HuH-7 (cell line): ENCODE data around the gene FBXO4.
"Not testable (repeated sequence)": the region's sequence is repeated elsewhere in the genome, so short reads cannot be mapped to it uniquely, and the experiment has no call there.

Experiments used
- DNase-seq: peaks from one replicate; pipeline ENCODE4 v3.0.0; 2011; ENCODE audit warnings: low spot score

Gene FBXO4

DNA sequence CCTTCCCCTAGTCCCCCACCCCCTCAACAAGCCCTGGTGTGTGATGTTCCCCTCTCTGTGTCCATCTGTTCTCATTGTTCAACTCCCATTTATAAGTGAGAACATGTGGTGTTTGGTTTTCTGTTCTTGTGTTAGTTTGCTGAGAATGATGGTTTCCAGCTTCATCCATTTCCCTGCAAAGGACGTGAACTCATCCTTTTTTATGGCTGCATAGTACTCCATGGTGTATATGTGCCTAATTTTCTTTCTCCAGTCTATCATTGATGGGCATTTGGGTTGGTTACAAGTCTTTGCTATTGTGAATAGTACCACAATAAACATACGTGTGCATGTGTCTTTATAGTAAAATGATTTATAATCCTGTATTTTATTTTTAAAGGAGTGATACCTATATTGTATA lies 57.8 kb downstream of the FBXO4 start:
- not testable (repeated sequence) for DNase-seq

DNA sequence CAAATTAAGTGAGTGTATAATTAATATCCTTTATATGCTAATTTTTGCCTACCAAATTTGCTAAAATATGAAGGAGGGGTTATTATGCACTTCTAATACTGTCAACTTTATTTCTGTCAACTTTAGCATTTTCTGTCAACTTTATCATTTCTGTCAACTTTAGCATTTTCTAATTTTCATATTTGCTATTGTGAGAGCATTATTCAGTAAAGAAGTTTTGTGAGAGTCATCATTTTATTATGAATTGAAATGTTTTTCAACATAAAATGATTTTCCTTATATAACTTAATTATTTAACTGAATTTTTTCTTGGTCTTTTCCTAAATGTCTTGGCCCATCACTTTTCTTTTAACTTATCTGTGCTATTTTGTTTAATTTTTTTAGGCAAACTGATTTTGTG lies 58.2 kb downstream of the FBXO4 start:
- DNase-seq: no peak

DNA sequence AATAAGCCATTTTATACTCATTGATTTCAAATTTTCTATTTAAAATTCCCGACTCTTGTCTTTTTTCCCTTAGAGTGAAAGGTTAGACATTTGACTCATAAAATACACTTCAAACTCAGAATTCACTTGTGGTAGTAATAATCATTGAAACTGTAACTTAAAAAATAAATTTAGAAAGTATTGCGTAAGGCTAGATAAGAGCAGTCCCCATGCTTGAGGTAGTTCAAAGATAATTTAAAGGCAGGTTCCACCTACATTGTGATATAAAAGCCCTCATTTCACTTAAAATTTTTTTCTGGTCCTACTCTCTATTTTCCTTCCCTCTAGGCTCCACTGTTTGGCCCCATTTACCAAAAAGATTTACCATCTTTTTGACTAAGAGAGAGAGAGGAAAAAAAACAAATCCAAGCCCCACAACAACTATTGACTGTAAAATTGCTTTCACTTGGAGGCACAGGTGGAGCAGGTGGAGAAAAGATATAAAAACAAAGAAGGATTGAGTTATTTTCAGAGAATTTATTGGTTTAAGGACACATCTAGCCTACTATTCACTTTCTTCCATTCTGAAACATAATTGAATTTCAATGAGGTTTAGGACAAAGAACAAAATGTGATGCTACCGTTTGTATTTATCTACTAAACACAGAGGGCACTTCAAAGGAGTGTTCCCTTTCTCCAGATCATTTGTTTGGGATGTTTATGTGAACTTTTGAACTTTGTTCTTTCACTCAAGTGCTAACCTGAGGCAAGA lies 61.0 kb downstream of the FBXO4 start:
- DNase-seq: no peak
